ENCODE data around the gene VWC2L. TPM values are rescaled to one million over a fixed set of nuclear protein-coding genes. Genes with fewer than 3 reads are reported as not detected.

The VWC2L gene
- total and polyA plus RNA-seq, 2 of the 4 experiments (the other 2 are of a cell fraction), result not detected

- Histone ChIP-seq H3K79me1 (ENCODE audit: low read depth in 1 of 2, low read length in 2 of 2) (no peaks in the 10 kb centered on the region), H3K36me3 (ENCODE audit: control insufficient read depth, insufficient read depth, low read length) (no peaks in the 10 kb centered on the region), H3K14ac (replicated peaks; ENCODE audit: low read depth, low read length) (no peak overlapping the region), H4K5ac (ENCODE audit: low read depth, low read length) (no peak overlapping the region), H4K8ac (ENCODE audit: low read depth in 2 of 2, low read length in 2 of 2) (no peak overlapping the region), H3K56ac (ENCODE audit: extremely low read depth, insufficient read depth, low read length) (no peak overlapping the region), H3K27ac (ENCODE audit: insufficient read depth, low read length) (no peak overlapping the region), H4K20me1 (ENCODE audit: insufficient read depth, low read length) (no peaks in the 10 kb centered on the region), H3K4me3 (ENCODE audit: insufficient read depth, low read depth, low read length) (no peak overlapping the region), H2BK120ac (ENCODE audit: low read depth, low read length) (no peak overlapping the region), H3K18ac (ENCODE audit: low read depth, low read length) (no peak overlapping the region), H2BK15ac (ENCODE audit: low read depth, low read length) (no peak overlapping the region), H2BK20ac (ENCODE audit: low read depth, low read length) (no peak overlapping the region), H3K4me2 (ENCODE audit: low read depth, low read length) (no peak overlapping the region), H2BK5ac (ENCODE audit: low read depth, low read length, poor library complexity, severe bottlenecking) (no peak overlapping the region), H3K4me1 (ENCODE audit: control insufficient read depth, insufficient read depth, low read length) (no peaks in the 10 kb centered on the region), H3K9me3 (ENCODE audit: control insufficient read depth, insufficient read depth, low read length) (no peaks in the 10 kb centered on the region), H4K91ac (ENCODE audit: insufficient read depth, low read depth, low read length) (no peak overlapping the region), H3K9me1 (ENCODE audit: insufficient read depth, low read length) (no peaks in the 10 kb centered on the region), H3K27me3 (ENCODE audit: control insufficient read depth, insufficient read depth, low read length) (no peaks in the 10 kb centered on the region), H3K4ac (ENCODE audit: low read depth, low read length) (no peak overlapping the region), H2AFZ (replicated peaks; ENCODE audit: low read length, poor library complexity) (no peak overlapping the region), H3K9ac (ENCODE audit: low read depth, low read length) (no peak overlapping the region), H2AK5ac (ENCODE audit: low read depth, low read length) (no peak overlapping the region), H3K23ac (ENCODE audit: low read depth, low read length) (no peak overlapping the region), H2AK9ac (replicated peaks; ENCODE audit: low read depth, low read length, poor library complexity) (no peak overlapping the region)
- WGBS, 2 experiments (ENCODE audit: extremely low coverage in 2 of 2, insufficient read length in 1 of 2), result no CpG with 5 or more reads among the region's 2 CpGs
- dilution Hi-C loops (cut with HindIII; ENCODE audit: low sequenced_read_pairs, unreplicated experiment), result no loop called here
- DNase-seq, result no peak
- ATAC-seq (ENCODE audit: low read depth), result no peak
- BruUV-seq (replicated peaks), result no TSS peak
- in situ Hi-C loops (cut with MboI; ENCODE audit: low sequenced_read_pairs), result no loop called here
- TF ChIP-seq SMC3 (IDR thresholded peaks at IDR 0.05; ENCODE audit: low read depth, low read length) (no peak), MAZ (IDR thresholded peaks at IDR 0.05; ENCODE audit: borderline replicate concordance, low read depth, low read length) (no peak), BHLHE40 (IDR thresholded peaks at IDR 0.05; ENCODE audit: low read depth, low read length) (no peak), MXI1 (IDR thresholded peaks at IDR 0.05; ENCODE audit: borderline replicate concordance, low read depth, low read length) (no peak), USF2 (IDR thresholded peaks at IDR 0.05; ENCODE audit: low read depth, low read length) (no peak), RCOR1 (IDR thresholded peaks at IDR 0.05; ENCODE audit: insufficient replicate concordance, low read length) (no peak), FOS (IDR thresholded peaks at IDR 0.05; ENCODE audit: low read depth, low read length) (no peak), RAD21 (IDR thresholded peaks at IDR 0.05; ENCODE audit: low read length) (no peak), CTCF (conservative IDR thresholded peaks at IDR 0.05; ENCODE audit: low read depth, low read length) (no peak), POLR2A (IDR thresholded peaks at IDR 0.05; ENCODE audit: low read depth, low read length) (no peak), RFX5 (IDR thresholded peaks at IDR 0.05; ENCODE audit: low read depth, low read length) (no peak), MAFK (IDR thresholded peaks at IDR 0.05; ENCODE audit: low read depth, low read length) (no peak), NFE2L2 (IDR thresholded peaks at IDR 0.05; ENCODE audit: low read depth, low read length) (no peak), CEBPB (IDR thresholded peaks at IDR 0.05; ENCODE audit: low read depth, low read length) (no peak), CHD1 (IDR thresholded peaks at IDR 0.05; ENCODE audit: low read depth, low read length) (no peak)
- TF ChIP-seq, protein P1, sequence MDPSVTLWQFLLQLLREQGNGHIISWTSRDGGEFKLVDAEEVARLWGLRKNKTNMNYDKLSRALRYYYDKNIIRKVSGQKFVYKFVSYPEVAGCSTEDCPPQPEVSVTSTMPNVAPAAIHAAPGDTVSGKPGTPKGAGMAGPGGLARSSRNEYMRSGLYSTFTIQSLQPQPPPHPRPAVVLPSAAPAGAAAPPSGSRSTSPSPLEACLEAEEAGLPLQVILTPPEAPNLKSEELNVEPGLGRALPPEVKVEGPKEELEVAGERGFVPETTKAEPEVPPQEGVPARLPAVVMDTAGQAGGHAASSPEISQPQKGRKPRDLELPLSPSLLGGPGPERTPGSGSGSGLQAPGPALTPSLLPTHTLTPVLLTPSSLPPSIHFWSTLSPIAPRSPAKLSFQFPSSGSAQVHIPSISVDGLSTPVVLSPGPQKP (IDR thresholded peaks at IDR 0.05; ENCODE audit: borderline replicate concordance, low read depth, low read length), result no peak
- ChIA-PET CTCF (interaction anchor here (0.8 to 1.5 kb wide), 2 partner anchors 9 to 22 kb away, joined by 3 to 4 read pairs; no protein-coding TSS in a partner anchor), POLR2A (ENCODE audit: unreplicated experiment) (no interaction called here)
- intact Hi-C loops (cut with micrococcal nuclease), result no loop called here
Measured at GRCh38 chr2:214484701-214485100, 73.8 kb downstream of the VWC2L start.

Measured in IMR-90 (cell line).